Ishikawa (cell line): ENCODE data around the gene PHF19.

Experiments used
- CEBPB ChIP-seq: IDR thresholded peaks from 2 replicates; pipeline ENCODE4 v1.6.1; 2012
- CREB1 ChIP-seq: IDR thresholded peaks from 2 replicates; pipeline ENCODE4 v1.6.1; 2012; ENCODE audit warnings: low read depth
- EGR1 ChIP-seq: IDR thresholded peaks from 2 replicates; pipeline ENCODE4 v1.6.1; 2012
- EP300 ChIP-seq: IDR thresholded peaks from 2 replicates; pipeline ENCODE4 v1.6.1; 2012; ENCODE audit warnings: borderline replicate concordance
- FOXM1 ChIP-seq: IDR thresholded peaks from 2 replicates; pipeline ENCODE4 v1.6.1; 2012; ENCODE audit warnings: low read depth, borderline replicate concordance
- MAX ChIP-seq: IDR thresholded peaks from 2 replicates; pipeline ENCODE4 v1.6.1; 2012
- NFIC ChIP-seq: IDR thresholded peaks from 2 replicates; pipeline ENCODE4 v1.6.1; 2012
- RAD21 ChIP-seq: IDR thresholded peaks from 2 replicates; pipeline ENCODE4 v1.6.1; 2012; ENCODE audit warnings: low read depth
- REST ChIP-seq: IDR thresholded peaks from 2 replicates; pipeline ENCODE4 v1.6.1; 2012; ENCODE audit warnings: low read depth, mild to moderate bottlenecking
- TAF1 ChIP-seq: IDR thresholded peaks from 2 replicates; pipeline ENCODE4 v1.6.1; 2012; ENCODE audit warnings: low read depth, mild to moderate bottlenecking
- TCF12 ChIP-seq: IDR thresholded peaks from 2 replicates; pipeline ENCODE4 v1.6.1; 2012; ENCODE audit warnings: low read depth
- TEAD4 ChIP-seq: IDR thresholded peaks from 2 replicates; pipeline ENCODE4 v1.6.1; 2012
- USF1 ChIP-seq: IDR thresholded peaks from 2 replicates; pipeline ENCODE4 v1.6.1; 2012
- YY1 ChIP-seq: IDR thresholded peaks from 2 replicates; pipeline ENCODE4 v1.6.1; 2012; ENCODE audit warnings: low read depth
- ZBTB7A ChIP-seq: IDR thresholded peaks from 2 replicates; pipeline ENCODE4 v1.6.1; 2012; ENCODE audit warnings: low read depth

Gene PHF19

DNA sequence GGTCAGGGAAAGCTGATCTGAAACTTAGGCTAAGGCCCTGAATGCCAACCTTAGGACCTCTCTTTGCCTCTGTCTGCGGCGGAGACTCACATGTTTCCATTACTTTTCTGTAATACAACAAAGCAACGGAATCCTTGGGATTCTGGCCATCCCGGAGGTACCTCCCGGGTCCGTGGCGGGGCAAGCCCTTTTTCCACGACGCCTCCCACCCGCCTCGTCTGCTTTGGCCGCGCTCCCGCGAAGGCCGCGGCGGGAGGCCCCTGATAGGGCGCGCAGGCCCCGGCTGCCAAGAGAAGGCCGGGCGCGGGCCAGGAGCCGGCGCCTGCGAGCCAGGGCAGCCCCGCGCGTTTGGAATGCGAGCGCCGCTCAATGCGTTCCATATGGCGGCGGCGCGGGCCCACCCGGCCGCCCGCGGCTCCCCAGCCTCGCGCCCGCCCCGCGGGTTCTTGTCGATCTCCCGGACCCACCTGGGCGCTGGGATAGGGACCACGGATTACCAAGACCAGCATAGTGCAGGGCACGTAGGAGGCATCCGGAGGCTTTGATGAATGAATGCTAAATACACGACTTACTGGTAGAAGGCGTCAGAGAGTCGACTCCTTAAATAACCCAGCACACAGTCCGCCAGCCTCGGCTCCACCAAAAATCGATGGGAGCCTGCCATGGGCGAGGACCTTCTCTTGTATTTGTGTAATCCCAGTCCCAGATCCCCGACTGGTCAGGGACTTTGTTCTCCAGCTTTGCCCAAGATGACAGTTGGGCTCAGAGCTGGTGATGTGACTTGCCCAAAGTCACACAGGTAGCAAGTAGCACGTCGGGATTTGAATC is 17.5 kb upstream of the PHF19 start:
- TF ChIP-seq CEBPB (no peak), MAX (no peak), RAD21 (no peak), REST (no peak), EP300 (no peak), TEAD4 (no peak), NFIC (no peak), YY1 (no peak), TAF1 (no peak), FOXM1 (no peak), ZBTB7A (no peak), TCF12 (no peak), CREB1 (no peak), USF1 (no peak), EGR1 (no peak)

GRCh38 chr9:120893611-120894307 is 16.8 kb upstream of the PHF19 start:
- no peak for TF ChIP-seq TEAD4
- TF ChIP-seq YY1, result no peak
- no peak for TF ChIP-seq ZBTB7A
- TF ChIP-seq RAD21, result no peak
- no peak for TF ChIP-seq USF1
- TF ChIP-seq TAF1, result no peak
- no peak for TF ChIP-seq REST

DNA sequence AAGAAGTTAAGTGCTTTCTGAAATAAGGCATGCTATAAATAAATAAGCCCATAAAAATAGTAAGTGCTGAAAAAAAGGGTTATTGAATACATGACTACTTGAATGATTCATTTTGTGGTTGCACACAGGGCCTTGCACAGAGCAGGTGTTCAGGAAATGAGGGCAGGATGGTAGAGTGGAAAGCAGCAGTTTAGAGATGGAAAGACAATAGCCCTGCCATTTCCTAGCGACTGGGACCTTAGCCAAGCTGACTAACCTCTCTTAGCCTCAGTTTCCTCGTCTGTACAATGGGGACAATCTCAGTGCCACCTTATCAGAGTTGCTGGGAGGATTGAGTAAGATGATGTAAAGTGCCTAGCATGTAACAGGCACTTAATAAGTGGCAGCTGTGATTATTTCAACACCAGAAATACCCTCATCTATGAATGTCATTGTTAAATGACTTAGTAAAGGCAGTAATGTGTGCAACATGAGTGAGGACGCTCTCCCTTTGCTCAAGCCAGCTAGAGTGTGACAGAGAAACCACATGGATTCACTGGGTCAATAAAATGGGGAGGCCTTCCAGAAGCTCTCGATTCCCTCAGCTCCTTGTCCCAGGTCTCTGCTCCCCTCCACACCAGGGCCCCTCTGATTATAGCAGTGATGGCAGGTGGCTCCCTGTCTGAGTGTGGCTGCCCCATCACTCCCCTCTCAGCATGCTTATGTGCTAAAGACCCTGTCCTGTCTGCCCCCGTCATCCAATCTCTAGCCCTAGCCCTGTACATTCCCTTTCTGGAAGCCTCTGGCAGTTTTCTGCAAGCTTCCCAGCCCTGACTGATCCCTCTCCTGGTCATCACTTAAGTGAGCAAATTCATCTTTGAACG is 16.0 kb upstream of the PHF19 start:
- TF ChIP-seq CEBPB (no peak), EP300 (no peak), REST (no peak), USF1 (no peak), RAD21 (no peak), YY1 (no peak), TAF1 (no peak), ZBTB7A (no peak), CREB1 (no peak)
